C4-2B (cell line): ENCODE data around the gene KCNMA1.

Source experiments
- ZFX ChIP-seq: fragments of 450-650 bp; IDR thresholded peaks from 2 replicates; pipeline ENCODE4 v1.6.1; 2017
- TF ChIP-seq, protein P1 (sequence below): fragments of 450-650 bp; conservative IDR thresholded peaks from 2 replicates; pipeline ENCODE4 v1.5.1; 2017; ENCODE audit warnings: mild to moderate bottlenecking

DNA sequence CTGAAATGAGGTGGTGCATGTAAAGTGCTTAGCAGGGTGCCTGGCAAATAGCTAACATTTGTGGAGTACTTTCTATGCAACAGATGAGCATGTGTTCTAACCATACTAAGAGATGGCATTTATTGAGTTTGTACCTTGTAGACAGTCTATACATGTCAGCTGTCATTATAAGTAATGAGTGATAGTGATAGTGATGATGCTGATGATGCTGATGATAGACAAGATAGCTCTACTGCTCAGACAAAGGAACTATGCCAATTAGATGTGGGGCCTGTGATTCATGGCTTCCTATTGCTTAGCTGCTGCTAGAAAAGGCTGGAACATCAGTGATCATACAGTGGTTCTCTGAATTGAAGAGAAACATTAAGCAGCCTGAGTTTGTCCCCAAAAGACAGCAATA is 585.8 kb downstream of the KCNMA1 start:
- TF ChIP-seq, protein P1, sequence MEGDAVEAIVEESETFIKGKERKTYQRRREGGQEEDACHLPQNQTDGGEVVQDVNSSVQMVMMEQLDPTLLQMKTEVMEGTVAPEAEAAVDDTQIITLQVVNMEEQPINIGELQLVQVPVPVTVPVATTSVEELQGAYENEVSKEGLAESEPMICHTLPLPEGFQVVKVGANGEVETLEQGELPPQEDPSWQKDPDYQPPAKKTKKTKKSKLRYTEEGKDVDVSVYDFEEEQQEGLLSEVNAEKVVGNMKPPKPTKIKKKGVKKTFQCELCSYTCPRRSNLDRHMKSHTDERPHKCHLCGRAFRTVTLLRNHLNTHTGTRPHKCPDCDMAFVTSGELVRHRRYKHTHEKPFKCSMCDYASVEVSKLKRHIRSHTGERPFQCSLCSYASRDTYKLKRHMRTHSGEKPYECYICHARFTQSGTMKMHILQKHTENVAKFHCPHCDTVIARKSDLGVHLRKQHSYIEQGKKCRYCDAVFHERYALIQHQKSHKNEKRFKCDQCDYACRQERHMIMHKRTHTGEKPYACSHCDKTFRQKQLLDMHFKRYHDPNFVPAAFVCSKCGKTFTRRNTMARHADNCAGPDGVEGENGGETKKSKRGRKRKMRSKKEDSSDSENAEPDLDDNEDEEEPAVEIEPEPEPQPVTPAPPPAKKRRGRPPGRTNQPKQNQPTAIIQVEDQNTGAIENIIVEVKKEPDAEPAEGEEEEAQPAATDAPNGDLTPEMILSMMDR, result no peak
- no peak for TF ChIP-seq ZFX
